Upper lobe of left lung (tissue), 4 donors: Measurements from ENCODE around the gene FKRP.

ENCODE experiments used
- CTCF ChIP-seq, 6 experiments: fragments of 450-650 bp in 4 of 6; fragments of 200-600 bp in 2 of 6; sonication (generic) in 2 of 6; IDR thresholded peaks; one replicate each; pipeline ENCODE4 v1.5.1; 2016 to 2019; ENCODE audit warnings: antibody characterized with exemption in 6 of 6
- EP300 ChIP-seq, 4 donors: sonication (generic); formaldehyde crosslinking; IDR thresholded peaks; one replicate each; pipeline ENCODE4 v1.5.1; 2017; ENCODE audit warnings: antibody characterized with exemption in 4 of 4, control low read depth in 2 of 4
- POLR2A ChIP-seq, 4 donors: fragments of 450-650 bp; IDR thresholded peaks; one replicate each; pipeline ENCODE4 v1.5.1; 2016 to 2017; ENCODE audit warnings: antibody characterized with exemption in 4 of 4, mild to moderate bottlenecking in 2 of 4

GRCh38 chr19:46714444-46715106, 31.3 kb upstream of the FKRP start:
- TF ChIP-seq EP300 (IDR thresholded peaks at IDR 0.05) (no peak), CTCF (IDR thresholded peaks at IDR 0.05) (no peak), POLR2A (IDR thresholded peaks at IDR 0.05) (peak in 1 of 4 donors; percentile 32)
